IPS-15b (cell line): ENCODE results near the gene CYP4F2.
"Not testable (repeated sequence)": the region's sequence is repeated elsewhere in the genome, so short reads cannot be mapped to it uniquely, and the experiment has no call there.

ENCODE experiments used
- H3K27me3 ChIP-seq: one replicate; pipeline ENCODE4 v1.6.1; 2013; ENCODE audit warnings: low read length; ENCODE audit not compliant: control insufficient read depth, insufficient read depth
- H3K36me3 ChIP-seq: one replicate; pipeline ENCODE4 v1.6.1; 2013; ENCODE audit warnings: low read length; ENCODE audit not compliant: control insufficient read depth, insufficient read depth
- H3K4me1 ChIP-seq: one replicate; pipeline ENCODE4 v1.6.1; 2013; ENCODE audit warnings: mild to moderate bottlenecking, low read length; ENCODE audit not compliant: control insufficient read depth, insufficient read depth
- H3K4me3 ChIP-seq: one replicate; pipeline ENCODE4 v1.5.1; 2013; ENCODE audit warnings: low read depth, low read length
- H3K9ac ChIP-seq: one replicate; pipeline ENCODE4 v1.6.1; 2013; ENCODE audit warnings: low read depth, mild to moderate bottlenecking, low read length
- H3K9me3 ChIP-seq: one replicate; pipeline ENCODE4 v1.6.1; 2013; ENCODE audit warnings: mild to moderate bottlenecking, low read length; ENCODE audit not compliant: control insufficient read depth, insufficient read depth

The CYP4F2 gene

GRCh38 chr19:15897738-15898276 lies at the start of gene CYP4F2:
CYP4F2 (minus strand) TSS chr19:15898074; CDS start chr19:15897611, 463 bp downstream.
- Histone ChIP-seq H3K4me1 (no peaks in the 10 kb centered on the region), H3K36me3 (no peaks in the 10 kb centered on the region), H3K9me3 (no peaks in the 10 kb centered on the region), H3K27me3 (peaks cover 11% of the 10 kb centered on the region), H3K9ac (no peak within 1 kb of the TSS), H3K4me3 (no peak within 1 kb of the TSS)

- H3K27me3 ChIP-seq = no peaks in the 10 kb centered on the region
Measured at GRCh38 chr19:15945301-15945700, 47.4 kb upstream of the CYP4F2 start.

GRCh38 chr19:15944401-15944800 lies 46.5 kb upstream of the CYP4F2 start:
- no peaks in the 10 kb centered on the region for H3K9me3 ChIP-seq
- no peaks in the 10 kb centered on the region for H3K27me3 ChIP-seq
- H3K4me3 ChIP-seq = no peak overlapping the region
- H3K9ac ChIP-seq = no peak overlapping the region
- no peaks in the 10 kb centered on the region for H3K4me1 ChIP-seq
- no peaks in the 10 kb centered on the region for H3K36me3 ChIP-seq

More at GRCh38 chr19:15945301-15945700, 47.4 kb upstream of the CYP4F2 start:
- H3K4me1 ChIP-seq = no peaks in the 10 kb centered on the region
- no peaks in the 10 kb centered on the region for H3K36me3 ChIP-seq
- H3K4me3 ChIP-seq = no peak overlapping the region
- no peaks in the 10 kb centered on the region for H3K9me3 ChIP-seq
- H3K9ac ChIP-seq = no peak overlapping the region

DNA sequence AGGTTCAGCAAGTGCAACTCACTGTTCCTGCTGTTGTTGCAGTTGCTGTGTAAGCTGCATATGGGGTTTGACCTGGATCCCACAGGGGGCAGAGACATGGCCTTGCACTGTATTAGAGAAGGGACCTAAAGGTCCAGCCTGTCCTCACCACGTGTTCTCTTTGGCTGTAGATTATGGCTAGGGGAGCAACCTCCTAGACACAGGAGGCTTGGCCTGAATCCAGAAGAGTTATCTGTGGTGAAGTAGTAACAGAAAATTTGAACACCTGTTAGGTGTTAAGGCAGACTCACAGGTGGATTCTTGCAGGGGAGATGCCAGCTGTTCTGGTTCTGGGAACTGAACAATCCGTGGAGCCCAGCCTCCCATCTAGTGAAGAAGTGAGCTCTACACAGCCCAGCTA lies 39.9 kb upstream of the CYP4F2 start:
- Histone ChIP-seq H3K36me3 (no peaks in the 10 kb centered on the region), H3K4me1 (no peaks in the 10 kb centered on the region), H3K9ac (no peak overlapping the region), H3K4me3 (no peak overlapping the region), H3K27me3 (peaks cover 36% of the 10 kb centered on the region), H3K9me3 (no peaks in the 10 kb centered on the region)

DNA sequence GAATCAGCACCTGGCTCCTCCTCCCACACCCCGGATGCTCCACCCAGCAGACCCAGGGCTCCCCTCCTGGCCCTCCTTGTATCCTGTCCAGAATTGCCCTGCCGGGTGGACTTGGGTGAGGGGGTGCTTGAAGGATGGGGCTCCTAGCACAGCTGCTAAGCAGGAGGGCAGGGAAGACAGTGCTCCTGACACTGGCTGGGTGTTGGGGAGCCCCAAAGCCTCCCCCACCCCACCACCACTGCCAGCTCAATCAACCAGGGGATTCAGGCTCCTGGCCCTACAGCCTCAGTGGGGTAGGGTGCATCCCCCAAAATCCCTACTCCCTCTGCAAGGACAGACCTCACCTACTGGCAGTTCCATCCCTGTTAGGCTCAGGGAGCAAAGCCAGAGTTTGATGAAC lies 39.1 kb upstream of the CYP4F2 start:
- H3K4me1 ChIP-seq = no peaks in the 10 kb centered on the region
- H3K36me3 ChIP-seq = no peaks in the 10 kb centered on the region
- no peak overlapping the region for H3K4me3 ChIP-seq
- peaks cover 36% of the 10 kb centered on the region for H3K27me3 ChIP-seq
- H3K9me3 ChIP-seq = no peaks in the 10 kb centered on the region
- no peak overlapping the region for H3K9ac ChIP-seq

DNA sequence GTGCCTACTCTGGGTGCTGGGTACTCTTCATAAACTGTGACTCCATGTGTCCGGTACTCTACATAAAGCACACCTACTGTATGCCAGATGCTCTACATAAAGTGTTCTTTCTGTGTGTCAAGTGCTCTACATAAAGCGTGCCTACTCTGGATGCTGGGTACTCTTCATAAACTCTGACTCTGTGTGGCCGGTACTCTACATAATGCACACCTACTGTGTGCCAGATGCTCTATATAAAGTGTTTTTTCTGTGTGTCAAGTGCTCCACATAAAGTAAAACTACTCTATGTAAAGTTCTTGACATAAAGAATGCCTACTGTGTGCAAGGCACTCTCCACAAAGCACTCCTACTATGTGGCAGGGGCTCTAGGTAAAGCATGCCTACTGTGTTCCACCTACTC lies 38.3 kb upstream of the CYP4F2 start:
- H3K4me1 ChIP-seq = no peaks in the 10 kb centered on the region
- H3K9ac ChIP-seq = no peak overlapping the region
- H3K4me3 ChIP-seq = no peak overlapping the region
- H3K27me3 ChIP-seq = peaks cover 39% of the 10 kb centered on the region
- no peaks in the 10 kb centered on the region for H3K36me3 ChIP-seq
- no peaks in the 10 kb centered on the region for H3K9me3 ChIP-seq

DNA sequence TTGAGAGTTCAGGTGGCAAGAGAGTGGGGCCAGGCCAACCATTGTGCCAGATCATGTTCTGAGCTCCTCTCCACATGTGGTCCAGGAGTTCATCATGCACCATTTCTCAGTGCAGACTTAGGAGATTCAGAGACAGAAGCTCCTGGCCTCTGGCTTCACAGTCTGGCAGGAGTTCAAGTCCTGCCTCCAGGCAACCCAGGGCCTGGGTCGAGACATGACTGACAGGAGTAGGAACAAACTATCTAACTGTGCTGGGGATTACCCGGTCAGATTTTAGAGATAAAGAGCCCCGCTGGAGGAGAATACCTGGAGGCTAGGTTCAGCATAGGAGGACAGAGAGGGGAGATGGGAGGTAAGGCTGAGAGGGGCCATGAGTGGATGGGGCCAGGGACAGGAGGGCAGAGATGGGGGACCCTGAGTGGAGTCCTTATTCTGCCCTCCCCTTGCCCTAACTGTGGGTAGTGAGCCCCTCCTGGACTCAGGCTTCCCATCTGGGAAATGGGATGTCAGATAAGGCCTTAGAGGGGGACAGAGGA lies 37.4 kb upstream of the CYP4F2 start:
- H3K4me1 ChIP-seq = no peaks in the 10 kb centered on the region
- peaks cover 47% of the 10 kb centered on the region for H3K27me3 ChIP-seq
- H3K36me3 ChIP-seq = no peaks in the 10 kb centered on the region
- H3K9ac ChIP-seq = no peak overlapping the region
- H3K9me3 ChIP-seq = no peaks in the 10 kb centered on the region
- no peak overlapping the region for H3K4me3 ChIP-seq

GRCh38 chr19:15934332-15935078 lies 36.6 kb upstream of the CYP4F2 start, which contains the start of gene CYP4F11:
CYP4F11 (minus strand) TSS chr19:15934529; CDS start chr19:15934408, 121 bp downstream.
- Histone ChIP-seq H3K36me3 (no peaks in the 10 kb centered on the region), H3K4me3 (no peak within 1 kb of the TSS), H3K27me3 (peaks cover 54% of the 10 kb centered on the region), H3K4me1 (no peaks in the 10 kb centered on the region), H3K9me3 (no peaks in the 10 kb centered on the region), H3K9ac (no peak within 1 kb of the TSS)

DNA sequence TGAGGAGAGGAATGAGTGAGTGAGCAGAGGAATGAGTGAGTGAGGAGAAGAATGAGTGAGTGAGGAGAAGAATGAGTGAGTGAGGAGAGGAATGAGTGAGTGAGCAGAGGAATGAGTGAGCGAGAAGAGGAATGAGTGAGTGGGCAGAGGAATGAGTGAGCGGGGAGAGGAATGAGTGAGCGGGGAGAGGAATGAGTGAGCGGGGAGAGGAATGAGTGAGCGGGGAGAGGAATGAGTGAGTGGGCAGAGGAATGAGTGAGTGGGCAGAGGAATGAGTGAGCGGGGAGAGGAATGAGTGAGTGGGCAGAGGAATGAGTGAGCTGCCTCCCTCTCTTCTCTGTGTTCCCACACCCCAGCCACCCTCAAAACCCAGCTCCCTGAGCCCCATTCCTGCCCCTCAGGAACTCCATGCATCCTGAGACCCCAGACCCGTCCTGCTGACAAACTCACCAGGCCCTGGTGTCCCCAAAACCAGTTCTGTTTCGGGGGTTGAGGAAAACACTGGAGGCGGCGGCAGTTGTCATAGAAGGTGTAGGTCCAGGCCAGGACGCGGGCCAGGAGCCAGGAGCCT lies 36.0 kb upstream of the CYP4F2 start:
- not testable (repeated sequence) for H3K9me3 ChIP-seq, H3K4me3 ChIP-seq, H3K9ac ChIP-seq, H3K36me3 ChIP-seq, H3K4me1 ChIP-seq
- peaks cover 55% of the 10 kb centered on the region for H3K27me3 ChIP-seq

GRCh38 chr19:15928321-15928720 lies 30.4 kb upstream of the CYP4F2 start:
- Histone ChIP-seq H3K36me3 (no peaks in the 10 kb centered on the region), H3K4me3 (no peak overlapping the region), H3K9ac (no peak overlapping the region), H3K27me3 (peaks cover 27% of the 10 kb centered on the region), H3K9me3 (no peaks in the 10 kb centered on the region), H3K4me1 (no peaks in the 10 kb centered on the region)

- Histone ChIP-seq H3K27me3 (peaks cover 25% of the 10 kb centered on the region), H3K36me3 (no peaks in the 10 kb centered on the region), H3K9ac (no peak overlapping the region), H3K9me3 (no peaks in the 10 kb centered on the region), H3K4me1 (no peaks in the 10 kb centered on the region), H3K4me3 (no peak overlapping the region)
Measured at GRCh38 chr19:15926484-15926883, 28.6 kb upstream of the CYP4F2 start.

DNA sequence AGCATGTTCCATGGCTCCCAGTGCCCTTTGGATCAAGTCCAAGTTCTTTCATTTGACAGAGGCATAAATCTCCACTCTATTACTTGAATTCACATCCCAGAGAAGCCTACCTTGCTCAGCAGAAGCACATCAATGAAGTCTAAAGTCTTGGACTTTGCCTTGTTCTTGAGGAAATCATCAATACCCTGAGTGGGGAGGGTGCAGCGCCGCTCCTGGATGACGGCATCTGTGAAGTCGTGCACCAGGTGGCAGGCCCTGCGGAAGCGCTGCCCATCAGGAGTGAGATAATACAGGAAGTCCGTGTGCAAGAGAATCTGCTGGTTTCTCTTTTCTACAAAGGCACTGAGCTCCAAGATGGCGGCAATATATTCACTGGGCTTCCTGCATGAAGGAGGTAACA lies 25.8 kb upstream of the CYP4F2 start:
- Histone ChIP-seq H3K36me3 (no peaks in the 10 kb centered on the region), H3K9me3 (no peaks in the 10 kb centered on the region), H3K4me3 (no peak overlapping the region), H3K4me1 (no peaks in the 10 kb centered on the region), H3K27me3 (peaks cover 12% of the 10 kb centered on the region), H3K9ac (no peak overlapping the region)
